GM18507 (cell line): Measurements from ENCODE around the gene PPM1K.
A peak's percentile ranks its signal among the peaks of the same experiment; 100 is the strongest.
"Not testable (repeated sequence)": the region's sequence is repeated elsewhere in the genome, so short reads cannot be mapped to it uniquely, and the experiment has no call there.

ENCODE experiments used
- DNase-seq: peaks from one replicate; pipeline ENCODE4 v3.0.0; 2011; ENCODE audit warnings: low read depth; ENCODE audit not compliant: insufficient read length; ENCODE audit errors: extremely low spot score
- FAIRE-seq: peaks from 2 replicates; lab custom pipeline; 2011; peaks lifted over from hg19 to GRCh38; lab: Jason Lieb, UNC

Gene PPM1K

DNA sequence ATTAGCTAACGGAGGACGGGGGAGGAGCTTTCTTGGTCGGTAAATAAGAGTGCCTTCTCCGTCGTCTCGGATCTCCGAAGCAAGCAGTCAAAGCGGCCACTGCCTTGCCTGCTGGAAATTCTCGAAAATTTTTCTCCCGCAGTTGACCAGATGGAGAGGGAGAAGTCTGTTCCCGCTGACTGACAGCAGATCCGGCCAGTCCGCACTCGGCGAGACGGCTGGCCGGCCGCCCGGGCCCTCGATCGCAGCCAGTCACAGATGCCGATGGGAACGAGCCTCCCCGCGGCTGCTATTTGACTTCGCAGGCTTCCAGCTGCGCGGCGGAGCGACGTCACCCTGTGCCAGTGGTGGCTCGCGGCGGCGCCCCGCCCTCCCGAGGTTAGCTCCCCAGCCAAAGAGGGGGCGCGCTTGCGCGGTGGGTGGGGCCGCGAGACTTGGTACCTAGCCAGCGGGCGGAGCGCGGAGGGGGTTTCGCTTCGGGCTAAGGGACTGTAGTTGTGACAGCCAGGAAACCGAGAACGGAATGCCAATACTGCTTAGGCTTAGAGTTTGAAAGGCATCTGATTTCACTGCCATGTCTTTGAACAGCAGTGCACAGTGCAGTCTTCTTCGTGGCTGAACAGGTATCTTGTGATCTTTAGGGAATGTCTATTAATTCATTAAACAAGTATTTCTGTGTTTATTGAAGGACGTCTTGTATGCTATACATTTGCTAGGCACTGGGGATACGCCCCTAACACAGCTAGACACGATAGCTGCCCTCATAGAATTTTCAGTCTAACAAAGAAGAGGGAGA is at the start of gene PPM1K:
TSS of gene PPM1K (minus strand) at position 123 of the 796 bp plus-strand sequence. CDS start 5,978 bp downstream, outside the sequence.
- peak; percentile 77 for DNase-seq
- FAIRE-seq: peak; percentile 99

DNA sequence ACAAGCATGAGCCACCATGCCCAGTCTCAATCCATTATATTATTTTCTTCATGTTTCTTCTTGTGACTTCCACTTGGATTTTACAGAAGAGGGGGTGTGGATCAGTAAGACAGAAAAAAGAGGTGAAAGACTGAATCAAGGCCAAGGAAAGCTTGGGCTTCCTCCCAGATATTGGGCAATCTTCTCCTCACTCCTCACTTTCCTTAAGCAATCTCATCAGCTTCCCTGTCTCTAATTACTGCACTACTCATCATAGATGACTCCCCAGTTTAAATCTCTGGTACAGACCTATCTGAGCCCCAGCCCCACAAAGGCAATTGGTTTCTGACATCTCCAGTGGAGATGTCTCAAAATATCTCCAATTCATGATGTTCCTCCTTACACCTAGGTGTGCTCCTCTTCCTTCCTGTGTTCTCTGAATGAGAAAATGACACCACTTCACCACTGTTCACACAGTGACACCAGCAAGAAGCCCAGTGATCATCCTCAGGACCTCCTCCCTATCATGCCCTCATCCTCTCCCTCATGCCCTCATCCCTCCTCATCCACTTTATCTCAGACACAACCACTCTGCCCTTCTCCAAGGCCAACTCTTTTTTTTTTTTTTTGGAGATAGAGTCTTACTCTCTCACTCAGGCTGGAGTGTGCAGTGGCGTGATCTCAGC is 49.5 kb upstream of the PPM1K start:
- DNase-seq (no peak), FAIRE-seq (no peak)

DNA sequence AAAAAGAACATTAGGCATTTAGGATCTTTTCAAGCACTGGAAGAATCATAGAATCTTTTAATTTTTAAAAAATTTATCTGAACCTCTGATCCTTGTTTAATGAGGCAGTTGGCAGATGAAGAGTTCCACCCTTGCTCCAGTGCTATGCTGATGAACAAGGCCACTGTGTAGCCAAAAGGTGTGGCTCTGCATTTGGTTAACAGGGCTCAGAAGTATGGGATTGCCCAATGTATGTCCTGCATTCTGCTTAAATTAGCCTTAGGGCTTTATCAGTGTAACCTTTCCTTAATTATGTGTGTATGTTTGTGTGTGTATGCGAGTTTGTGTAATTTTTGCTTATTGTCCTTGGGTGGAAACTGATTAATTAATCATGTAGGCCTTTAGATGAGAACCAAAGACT is 43.3 kb upstream of the PPM1K start:
- FAIRE-seq (no peak), DNase-seq (no peak)

DNA sequence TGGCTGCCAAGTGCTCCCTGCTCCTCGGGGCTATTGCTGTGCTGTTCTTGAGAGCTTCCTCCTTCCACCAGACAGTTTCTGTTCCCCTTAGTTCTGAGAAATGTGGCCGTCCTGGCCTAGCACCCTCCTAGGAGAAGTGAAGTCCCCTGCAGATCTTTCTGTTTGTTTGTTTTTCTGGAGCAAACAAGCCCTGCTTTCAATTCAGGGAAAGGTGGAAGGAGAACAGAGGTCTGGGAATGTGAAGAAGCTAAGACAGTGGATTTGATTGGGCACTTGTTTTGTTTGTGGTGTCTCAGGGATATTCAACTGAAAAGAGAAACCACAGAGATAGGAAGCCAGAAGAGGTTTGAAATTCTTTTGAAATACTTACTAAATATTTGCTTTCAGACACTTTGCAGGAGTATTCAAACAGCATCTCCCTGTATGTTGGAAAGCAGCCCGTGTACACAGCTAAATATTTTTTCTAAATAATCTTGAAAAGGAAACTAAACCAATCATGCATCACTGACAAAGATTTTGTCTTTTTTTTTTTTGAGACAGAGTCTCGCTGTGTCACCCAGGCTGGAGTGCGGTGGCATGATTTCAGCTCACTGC is 36.5 kb upstream of the PPM1K start:
- DNase-seq (peak; percentile 58), FAIRE-seq (peak; percentile 99)

DNA sequence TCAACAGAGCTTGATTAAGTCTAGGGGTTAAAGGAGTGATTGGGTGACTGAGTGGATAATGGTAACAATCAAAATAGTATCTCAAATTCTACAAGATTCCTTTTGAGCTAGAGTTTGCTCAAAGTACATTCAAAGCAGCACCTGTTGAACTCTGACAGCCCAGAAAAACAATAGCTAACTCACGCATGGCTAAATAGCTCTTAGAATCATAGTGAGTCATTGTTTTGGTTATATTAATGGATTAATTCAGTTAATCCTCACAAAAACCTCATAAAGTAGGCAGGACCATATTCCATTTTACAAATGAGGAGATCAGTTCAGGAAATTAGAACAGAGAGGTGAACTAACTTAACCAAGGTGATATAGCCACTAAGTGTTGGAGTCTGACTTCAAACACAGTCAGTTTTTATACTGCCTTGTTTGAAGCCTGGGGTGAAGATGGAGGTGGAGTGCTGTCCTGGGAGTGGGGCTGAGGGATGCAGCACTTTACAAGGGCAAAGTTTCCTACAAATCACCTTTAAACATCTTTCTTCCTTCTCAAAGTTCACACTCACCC is 35.9 kb upstream of the PPM1K start:
- FAIRE-seq: peak; percentile 66
- DNase-seq: no peak

DNA sequence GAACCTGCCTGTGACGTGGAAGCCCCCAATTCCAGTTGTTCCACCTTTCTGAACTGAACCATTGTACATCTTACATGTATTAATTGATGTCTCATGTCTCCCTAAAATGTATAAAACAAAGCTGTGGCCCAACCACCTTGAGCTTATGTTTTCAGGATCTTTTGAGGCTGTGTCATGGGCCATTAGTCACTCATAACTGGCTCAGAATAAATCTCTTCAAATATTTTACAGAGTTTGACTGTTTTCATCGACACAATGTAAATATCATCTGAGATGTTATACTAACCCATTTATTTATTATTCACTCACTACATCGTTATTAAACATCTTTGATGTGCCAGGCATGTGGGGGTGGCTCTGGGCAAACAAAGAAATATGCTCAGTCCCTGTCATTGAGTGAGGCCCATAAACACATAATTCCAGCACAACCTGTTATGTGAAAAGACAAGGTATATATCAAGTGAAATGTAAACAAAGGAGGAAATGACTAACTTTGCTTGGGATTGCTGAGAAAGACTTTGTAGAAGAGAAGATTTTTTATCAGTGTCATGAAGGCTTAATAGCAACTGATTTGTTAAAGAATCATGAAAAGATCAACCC is 34.5 kb upstream of the PPM1K start:
- DNase-seq (no peak), FAIRE-seq (peak; percentile 47)

DNA sequence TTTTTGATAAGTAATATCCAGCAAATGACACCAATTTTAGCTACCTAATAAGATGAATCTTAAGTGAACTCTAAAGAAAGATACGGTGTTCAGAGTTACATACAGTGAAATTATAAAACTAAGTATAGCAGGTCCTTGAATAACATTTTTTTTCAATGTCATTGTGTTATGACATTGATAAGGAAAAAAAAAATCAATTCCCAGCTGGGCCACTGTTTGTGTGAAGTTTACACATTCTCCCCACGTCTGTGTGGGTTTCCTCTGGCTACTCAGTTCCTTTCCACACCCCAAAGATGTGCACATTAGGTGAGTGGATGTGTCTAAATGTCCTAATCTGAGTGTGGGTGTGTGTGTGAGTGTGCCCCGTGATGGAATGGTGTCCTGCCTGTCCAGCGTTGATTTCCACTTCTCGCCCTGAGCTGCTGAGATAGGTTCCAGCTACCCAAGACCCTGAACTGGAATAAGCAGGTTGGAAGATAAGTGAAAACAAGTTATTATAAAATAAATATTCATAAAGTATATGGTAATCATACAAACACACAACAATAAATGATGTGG is 31.2 kb upstream of the PPM1K start:
- FAIRE-seq (no peak), DNase-seq (no peak)

DNA sequence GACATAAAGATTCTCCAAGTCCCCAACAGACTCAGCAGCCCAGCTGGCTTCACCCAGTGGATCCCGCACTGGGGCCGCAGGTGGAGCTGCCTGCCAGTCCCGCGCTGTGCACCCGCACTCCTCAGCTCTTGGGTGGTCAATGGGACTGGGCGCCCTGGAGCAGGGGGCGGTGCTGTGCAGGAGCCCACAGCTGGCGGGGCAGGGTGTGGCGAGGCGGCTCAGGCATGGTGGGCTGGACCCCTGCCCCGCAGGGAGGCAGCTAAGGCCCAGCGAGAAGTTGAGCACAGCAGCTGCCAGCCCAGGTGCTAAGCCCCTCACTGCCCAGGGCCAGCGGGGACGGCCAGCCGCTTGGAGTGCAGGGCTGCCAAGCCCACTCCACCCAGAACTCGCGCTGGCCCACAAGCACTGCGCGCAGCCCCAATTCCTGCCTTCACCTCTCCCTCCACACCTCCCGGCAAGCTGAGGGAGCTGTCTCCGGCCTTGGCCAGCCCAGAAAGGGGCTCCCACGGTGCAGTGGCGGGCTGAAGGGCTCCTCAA is 28.8 kb upstream of the PPM1K start:
- DNase-seq, FAIRE-seq: not testable (repeated sequence)

DNA sequence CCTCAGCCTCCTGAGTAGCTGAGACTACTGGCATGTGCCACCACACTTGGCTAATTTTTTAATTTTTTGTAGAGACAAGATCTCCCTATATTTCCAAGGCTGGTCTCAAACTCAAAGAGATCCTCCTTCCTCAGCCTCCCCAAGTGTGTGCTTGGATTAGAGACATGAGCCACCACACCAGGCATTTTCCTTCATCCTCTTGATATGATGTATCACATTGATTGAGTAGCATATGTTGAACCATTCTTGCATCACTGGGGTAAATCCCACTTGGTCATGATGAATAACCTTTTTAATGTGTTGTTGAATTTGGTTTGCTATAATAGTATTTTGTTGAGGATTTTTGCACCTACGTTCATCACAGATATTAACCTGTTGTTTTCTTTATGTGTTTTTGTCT is 24.2 kb upstream of the PPM1K start:
- DNase-seq (no peak), FAIRE-seq (no peak)

DNA sequence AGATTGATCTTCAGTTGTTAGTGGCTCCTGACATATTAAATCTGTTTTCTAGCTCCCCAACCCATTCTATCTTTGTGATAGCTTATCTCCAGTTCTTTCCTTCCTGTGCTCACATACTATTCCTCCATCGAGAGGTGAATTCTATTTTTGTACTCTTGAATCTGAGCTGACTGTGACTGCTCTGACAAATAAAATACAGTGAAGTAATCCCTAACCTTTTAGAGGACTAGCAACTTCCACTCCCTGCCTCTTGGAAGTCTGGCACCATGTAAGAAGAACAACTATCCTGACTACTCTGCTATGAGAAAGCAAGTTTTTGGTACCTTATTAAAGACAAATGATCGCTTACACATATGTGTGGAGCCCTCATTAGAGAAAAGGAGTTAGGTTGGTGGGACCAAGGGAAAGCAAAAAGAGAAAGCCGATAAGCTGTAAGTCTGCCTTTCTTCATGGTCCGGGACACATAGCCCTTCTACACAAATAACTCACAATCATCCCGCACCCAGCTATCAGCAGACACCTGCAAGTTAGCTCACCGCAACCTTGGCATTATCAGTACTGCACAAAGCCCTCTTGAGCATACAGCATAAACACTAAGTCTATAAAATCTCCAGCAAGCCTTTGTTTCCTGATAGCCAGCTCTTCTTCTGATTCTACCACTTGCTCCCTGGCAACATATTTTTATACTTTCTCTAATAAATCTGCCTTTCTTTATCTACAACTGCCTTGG is 13.5 kb upstream of the PPM1K start:
- FAIRE-seq (no peak), DNase-seq (no peak)

DNA sequence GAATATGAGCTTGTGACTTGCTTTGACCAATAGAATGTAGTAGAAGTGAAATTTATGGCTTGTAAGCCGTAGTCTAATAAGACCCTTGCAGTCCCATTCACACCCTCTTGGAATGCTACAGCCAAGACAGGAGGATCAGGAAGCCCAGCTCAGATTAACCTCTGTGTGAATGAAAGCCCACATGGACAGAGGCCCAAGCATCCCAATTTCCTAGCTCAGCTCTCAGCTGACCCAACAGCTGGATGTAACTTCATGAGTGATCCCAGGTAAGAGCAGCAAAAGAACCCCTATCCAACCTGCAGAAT is 12.8 kb upstream of the PPM1K start:
- FAIRE-seq: no peak
- no peak for DNase-seq

DNA sequence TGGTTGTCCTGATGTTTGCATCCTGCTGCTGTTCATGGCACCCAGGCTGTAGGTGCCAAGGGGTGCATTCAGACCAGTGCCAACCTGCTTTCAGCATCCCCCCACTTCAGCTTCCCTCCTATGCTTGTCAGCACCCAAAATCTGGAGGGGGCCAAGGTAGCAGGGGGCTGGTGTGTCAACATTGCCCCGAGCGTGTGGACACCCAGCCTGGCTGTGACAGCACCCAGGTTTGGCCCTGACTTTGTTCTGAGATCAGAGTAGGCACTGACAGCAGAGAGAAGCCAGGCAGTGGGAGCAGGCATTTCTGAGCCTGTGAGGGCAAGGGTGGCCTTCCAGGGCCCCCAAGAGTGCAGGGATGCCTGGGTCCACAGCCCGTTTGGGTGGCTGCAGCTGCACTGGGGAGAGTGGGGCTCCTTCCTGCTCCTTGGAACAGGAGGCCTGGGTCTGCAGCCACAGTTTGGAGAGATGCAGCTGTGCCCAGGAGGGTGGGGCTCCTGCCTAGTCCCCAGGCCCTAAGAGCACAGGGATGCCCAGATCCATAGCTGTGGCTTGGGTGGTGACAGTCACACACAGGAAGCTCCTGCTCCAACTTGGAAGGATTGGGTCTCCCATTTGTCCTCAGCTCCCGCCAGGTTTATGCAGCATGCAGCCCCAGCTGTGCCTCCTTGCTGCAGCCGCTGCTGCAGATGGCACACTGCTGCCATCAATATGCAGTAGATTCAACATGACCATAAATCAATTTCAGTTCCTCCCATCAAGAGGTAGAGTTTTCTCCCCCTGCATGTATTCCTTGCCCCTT is 12.3 kb upstream of the PPM1K start:
- FAIRE-seq (no peak), DNase-seq (no peak)

DNA sequence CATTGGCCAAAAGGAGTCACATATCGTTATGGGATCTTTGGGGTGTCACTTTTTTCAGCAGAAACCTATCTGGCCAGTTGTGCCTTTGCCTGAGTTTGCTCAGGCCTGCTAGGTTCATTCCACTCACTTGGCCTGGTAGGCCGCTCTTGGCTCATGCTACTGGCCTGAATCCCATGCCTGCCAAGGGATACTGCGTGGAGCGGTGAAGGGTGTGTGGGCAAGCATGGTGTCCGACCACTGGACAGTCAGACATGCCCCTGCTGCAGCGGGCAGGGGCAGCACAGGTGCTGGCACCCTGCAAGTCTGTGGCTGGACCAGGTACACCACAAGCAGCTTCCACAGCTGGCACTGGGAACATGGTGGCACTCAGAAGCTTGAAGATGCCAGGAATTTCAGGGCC is 11.3 kb upstream of the PPM1K start:
- DNase-seq: no peak
- FAIRE-seq: no peak

DNA sequence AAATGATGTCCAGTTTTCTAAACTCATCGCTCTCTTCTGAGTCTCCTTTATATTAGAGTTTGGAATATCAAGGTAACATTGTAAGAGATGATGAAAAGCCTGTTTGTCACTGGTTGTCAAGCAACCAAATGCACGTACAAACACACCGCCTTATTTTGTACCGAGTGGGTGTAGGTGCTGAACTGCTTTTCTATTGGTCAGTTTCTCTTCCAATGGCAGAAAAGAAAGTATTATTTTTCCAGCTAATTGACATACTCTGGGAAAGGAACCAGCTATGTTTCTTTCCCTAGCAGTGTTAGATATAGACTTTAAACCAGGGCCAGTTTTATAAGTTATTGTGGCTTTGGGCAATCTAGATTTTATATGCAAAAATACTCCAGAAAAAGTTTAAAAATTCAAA is 6.6 kb upstream of the PPM1K start:
- no peak for FAIRE-seq

DNA sequence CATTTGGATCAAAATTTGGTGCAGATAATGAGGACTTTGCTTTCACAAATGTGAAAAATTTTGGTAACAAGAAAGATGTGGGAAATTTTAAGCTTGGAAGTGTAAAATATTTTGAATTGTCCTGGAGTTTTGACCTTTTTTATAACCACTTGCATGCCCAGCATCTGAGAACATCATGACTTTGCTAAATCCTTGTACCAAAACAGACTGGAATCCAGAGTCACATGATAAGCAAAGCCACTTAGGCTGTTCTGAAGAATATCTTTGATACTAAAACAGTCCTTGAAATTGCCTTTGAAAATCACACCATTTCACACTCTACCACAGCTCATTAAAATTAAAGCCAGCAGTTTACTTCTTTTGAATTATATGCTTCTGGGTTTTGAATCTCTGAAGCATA is 2.5 kb upstream of the PPM1K start:
- FAIRE-seq: no peak
- DNase-seq: no peak

More for the DNA sequence above, 6.6 kb upstream of the PPM1K start:
- no peak for DNase-seq

DNA sequence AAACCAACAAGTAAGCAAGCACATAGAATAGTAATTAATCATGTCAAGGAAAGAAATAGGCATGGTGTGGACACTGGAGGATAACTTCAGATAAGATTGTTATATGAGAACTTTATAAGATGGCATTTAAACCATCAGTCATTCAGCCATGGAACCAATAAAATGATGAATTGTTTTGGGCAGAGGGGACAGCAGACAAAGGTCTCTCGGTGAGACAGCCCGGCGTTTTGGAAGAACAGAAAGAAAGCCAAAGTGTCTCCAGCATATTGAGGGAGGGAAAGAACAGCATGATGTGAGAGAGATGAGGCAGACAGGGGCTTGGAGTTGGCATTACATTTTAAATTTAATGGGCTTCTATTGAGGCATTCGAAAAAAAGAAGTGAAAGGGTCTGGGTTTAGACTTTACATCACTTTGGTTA is 883 bp upstream of the PPM1K start:
- DNase-seq (no peak), FAIRE-seq (no peak)

DNA sequence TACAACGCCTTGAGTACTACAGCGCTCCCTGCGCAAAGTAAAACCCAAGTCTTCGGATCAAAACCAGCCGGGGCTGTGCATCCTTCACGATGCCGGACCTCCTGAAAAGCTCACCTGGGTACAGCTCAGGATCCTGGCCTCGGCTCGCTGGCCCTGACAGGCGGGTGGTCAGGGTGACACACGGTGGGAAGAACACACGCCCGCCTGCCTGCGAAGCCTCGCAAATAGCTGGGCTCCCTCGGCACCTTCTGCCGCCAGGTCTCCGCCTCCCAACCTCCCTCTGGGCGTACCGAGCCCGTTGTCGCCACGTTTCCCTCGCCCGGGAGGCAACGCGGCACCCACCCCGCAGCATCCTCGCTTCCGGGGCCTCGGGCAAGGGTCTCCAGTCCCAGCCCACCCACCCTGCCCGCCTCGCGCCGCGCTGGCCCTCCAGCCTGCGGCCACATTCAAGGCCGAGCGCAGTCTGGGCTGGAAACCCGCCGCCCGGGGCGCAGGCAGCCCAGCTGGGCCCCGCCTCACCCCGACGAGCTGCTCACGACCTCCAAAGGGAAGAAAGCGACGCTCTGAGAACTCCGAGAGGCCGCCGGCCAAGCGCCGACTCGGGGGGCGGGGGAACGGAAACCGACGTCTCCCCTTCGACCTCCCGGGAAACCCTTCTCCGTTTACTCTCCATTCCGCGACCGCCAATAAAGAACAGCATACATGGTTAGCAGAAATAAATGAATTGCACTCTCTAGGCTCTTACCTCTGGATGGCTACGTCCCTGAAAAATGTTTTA is 511 bp downstream of the PPM1K start:
- FAIRE-seq (no peak), DNase-seq (no peak)
